T47D (cell line): ENCODE results near the gene CDKN2AIPNL.

Experiments used
- DNase-seq, 2 experiments: peaks; one replicate each; pipeline versions ENCODE4 v3.0.0 to v3.0.0-alpha.2; 2011 to 2012; ENCODE audit warnings: low read depth in 1 of 2, low spot score in 1 of 2
- JUND ChIP-seq: IDR thresholded peaks from 2 replicates; pipeline ENCODE4 v1.6.1; 2012; ENCODE audit warnings: low read depth
- in situ Hi-C: cut with HindIII; loops from 2 replicates; pipeline ENCODE4 v1.10.0; 2016; ENCODE audit warnings: low sequenced_read_pairs, low pct_unique_long_range_greater_than_20kb

The CDKN2AIPNL gene, protein sequence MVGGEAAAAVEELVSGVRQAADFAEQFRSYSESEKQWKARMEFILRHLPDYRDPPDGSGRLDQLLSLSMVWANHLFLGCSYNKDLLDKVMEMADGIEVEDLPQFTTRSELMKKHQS

DNA sequence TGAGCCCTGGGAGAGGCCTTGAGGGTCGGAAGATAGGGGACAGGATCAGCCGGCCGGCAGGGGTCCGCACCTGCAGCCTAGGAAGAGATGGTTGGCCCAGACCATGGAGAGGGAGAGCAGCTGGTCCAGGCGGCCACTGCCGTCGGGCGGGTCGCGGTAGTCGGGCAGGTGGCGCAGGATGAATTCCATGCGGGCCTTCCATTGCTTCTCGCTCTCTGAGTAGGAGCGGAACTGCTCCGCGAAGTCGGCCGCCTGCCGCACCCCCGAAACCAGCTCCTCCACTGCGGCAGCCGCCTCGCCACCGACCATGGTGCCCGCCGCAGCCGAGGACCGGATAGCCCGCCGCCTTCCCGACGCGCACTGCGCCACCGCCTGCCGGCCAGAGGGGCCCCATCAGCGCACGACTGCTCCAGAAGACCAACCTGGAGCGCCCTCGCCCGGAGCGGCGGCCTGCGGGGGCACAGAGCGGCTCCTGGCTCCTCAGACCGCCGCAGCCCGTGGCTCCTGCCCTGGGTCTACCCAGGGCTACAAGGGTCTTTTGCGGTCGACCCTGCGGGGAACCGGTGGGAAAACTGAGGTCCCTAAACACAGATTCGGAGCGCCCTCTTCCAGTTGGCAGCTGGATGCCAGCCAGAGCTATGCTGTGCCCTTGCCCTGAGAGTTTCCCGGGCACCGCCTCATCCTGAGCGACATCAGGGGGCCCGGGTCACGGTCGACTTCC is at the start of gene CDKN2AIPNL:
Gene CDKN2AIPNL, minus strand, starts transcription at position 336 of the 721 bp plus-strand sequence. Its CDS starts 27 bp downstream, at position 309.
- DNase-seq, result peak; percentile 87 to 89
- in situ Hi-C loops, result no loop called here
- no peak for TF ChIP-seq JUND

DNA sequence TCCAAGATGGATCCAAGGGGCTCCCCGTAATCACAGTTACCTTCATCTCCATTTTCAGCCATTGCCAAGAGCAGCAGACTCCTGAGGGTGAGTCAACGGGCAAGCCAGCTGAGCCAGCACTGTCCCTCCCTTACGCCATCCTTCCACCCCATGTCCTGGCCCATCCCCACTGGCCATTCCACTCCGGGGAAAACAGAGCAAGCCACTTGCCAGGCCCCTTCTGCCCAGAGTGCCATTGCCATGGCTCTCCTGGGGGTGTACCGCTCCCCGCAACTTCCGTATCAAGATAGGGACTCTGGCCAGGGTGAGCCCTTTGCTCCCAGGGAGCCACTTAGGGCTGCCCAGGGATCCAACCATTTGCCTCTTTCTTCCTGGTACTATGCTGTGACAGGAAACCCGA is 48.9 kb upstream of the CDKN2AIPNL start:
- in situ Hi-C loops, result no loop called here
- no peak for TF ChIP-seq JUND
- no peak for DNase-seq

DNA sequence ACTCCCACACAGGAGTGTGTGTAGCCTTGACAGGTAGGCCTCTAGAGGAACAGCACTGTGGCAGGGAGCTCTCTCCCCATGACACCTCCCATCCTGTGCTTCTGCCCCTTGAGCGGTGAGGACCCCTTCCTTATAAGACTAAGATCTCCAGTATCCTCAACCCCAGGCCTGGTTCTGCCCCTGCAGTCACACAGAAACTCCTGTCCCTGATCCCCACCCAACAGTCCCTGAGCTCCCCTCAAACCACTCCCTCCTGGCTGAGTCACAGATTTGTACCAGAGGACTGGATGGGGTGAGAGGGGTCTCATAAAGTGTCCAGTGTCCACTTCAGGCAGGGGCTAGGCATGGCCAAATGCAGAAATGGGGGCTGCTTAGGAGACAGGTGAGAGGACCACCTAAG is 47.8 kb upstream of the CDKN2AIPNL start:
- in situ Hi-C loops, result no loop called here
- TF ChIP-seq JUND, result no peak

DNA sequence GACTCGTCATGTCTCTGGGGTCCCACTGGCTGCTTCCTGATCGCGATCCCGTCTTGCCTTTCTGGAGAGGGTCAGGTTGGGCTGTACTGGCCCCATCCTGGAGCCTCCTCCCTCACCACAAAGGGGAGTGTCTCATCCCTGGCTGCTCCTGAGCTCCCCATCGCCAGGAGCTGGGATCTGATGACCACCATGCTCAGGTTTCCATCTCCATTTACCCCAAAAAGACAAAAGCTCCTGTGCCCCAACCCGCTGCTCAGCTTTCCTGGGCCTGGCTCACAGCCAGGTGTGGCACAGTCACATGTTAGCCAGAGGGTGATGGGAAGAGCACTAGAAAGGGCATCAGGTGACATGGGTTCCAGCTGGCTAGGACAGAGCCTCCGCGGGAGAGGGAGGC is 47.3 kb upstream of the CDKN2AIPNL start:
- DNase-seq, result no peak
- in situ Hi-C loops, result no loop called here
- no peak for TF ChIP-seq JUND

More for the DNA sequence above, 47.8 kb upstream of the CDKN2AIPNL start:
- DNase-seq, result no peak

DNA sequence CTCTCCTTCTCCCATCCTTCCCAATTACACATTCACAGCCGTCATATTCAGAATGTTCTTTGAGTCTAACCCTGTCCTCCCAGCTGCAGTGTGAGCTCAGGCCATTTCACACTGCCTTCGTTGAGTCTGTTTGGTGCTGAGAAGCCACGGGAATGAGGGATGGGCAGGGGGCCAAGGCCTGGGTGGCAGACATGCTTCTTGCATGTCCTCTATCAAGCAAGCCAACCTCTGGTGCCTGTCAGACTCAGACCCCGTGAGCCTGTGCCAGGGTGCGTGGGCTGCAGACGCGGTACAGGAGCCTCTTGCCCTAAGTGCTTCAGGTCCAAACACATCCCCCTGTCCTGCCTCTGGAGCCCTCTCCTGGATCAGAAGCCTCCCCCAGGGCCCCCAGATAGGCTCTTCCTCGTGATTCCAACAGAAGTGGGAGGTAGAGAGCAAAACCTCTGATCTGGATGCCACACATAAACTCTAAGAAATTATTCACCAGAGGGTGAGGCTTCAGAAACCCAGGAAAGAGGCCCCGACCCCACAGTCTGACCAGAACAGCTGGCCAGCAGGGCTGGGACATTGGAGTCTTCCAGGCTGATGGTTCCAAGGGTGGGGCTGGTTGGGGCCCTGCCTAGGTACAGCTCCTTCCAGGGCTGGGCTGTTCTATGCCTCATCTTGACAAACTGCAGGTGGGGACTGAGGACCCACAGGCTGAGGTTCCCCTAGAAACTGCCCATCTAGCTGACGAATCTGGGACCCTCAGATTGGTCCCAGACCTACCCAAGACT is 46.7 kb upstream of the CDKN2AIPNL start:
- no peak for DNase-seq
- no peak for TF ChIP-seq JUND

DNA sequence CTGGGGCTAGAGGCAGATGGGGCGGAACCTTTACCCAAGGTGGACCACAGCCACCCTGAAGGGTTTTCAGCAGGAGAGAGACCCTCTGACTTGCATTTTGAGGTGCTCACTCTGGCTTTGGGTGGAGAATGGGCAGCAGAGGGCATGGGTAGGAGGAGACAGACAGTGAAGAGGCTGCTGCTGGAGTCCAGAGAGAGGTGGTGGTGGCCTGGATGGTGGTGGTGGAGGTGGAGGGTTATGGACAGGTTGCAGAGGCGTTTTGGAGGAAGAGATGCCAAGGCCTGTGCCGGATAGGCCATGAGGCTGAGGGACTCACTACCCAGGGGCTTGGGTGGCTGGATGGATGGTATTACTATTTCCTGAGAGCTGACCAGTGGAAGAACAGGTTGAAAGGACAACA is 46.1 kb upstream of the CDKN2AIPNL start:
- in situ Hi-C loops, result no loop called here
- TF ChIP-seq JUND, result no peak

More for the DNA sequence above, 46.7 kb upstream of the CDKN2AIPNL start:
- in situ Hi-C loops, result no loop called here

DNA sequence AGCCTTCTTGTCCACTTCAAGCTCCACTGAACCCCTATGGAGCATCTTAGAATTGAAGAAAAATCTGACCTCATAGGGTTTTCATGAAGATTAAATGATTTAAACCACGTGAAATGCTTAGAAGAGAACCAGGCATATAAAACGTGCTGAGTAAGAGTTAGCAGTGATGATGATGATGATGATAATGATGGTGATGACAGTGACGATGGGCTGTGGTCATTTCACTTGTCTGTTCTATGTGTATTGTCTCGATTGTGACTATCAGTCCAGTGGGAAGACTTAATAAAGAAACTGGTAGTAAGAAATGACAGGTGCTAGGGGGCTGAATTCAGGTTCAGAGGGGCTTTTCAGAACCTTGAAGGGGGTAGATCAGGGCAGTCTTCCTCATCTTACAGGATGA is 45.1 kb upstream of the CDKN2AIPNL start:
- TF ChIP-seq JUND, result no peak
- no peak for DNase-seq
- in situ Hi-C loops, result no loop called here

More for the DNA sequence above, 46.1 kb upstream of the CDKN2AIPNL start:
- DNase-seq, result no peak

DNA sequence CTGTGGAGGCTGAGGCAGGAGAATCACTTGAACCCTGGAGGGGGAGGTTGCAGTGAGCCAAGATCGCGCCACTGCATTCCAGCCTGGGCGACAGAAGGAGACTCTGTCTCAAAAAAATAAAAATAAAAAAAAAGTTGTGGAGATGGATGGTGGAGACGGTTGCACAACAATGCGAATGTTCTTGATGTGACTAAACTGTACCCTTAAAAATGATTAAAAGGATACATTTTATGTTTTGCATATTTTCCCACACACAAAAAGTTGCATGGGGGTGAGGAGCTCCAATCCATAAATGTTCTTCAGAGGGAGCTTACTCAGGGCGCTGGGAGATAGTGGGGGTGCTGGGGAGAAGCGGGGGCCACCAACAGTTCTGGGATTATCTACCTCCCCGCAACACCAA is 43.8 kb upstream of the CDKN2AIPNL start:
- no peak for DNase-seq

DNA sequence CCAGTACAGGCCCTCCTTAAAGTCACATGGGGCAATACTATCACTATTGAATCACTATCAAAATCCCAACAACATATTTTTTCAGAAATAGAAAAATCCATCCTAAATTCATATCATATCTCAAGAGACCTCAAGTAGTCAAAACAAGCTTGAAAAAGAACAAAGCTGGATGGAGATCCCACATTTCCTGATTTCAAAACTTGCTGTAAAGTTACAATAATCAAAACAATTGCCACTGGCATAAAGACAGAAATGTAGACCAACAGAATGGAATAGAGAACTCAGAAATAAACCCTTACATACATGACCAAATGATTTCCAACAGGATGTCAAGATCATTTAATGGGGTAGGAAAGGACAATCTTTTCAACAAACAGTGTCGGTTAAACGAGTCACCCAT is 41.3 kb upstream of the CDKN2AIPNL start:
- no peak for DNase-seq
- no peak for TF ChIP-seq JUND
- in situ Hi-C loops, result no loop called here

More for the DNA sequence above, 43.8 kb upstream of the CDKN2AIPNL start:
- no peak for TF ChIP-seq JUND
- in situ Hi-C loops, result no loop called here

DNA sequence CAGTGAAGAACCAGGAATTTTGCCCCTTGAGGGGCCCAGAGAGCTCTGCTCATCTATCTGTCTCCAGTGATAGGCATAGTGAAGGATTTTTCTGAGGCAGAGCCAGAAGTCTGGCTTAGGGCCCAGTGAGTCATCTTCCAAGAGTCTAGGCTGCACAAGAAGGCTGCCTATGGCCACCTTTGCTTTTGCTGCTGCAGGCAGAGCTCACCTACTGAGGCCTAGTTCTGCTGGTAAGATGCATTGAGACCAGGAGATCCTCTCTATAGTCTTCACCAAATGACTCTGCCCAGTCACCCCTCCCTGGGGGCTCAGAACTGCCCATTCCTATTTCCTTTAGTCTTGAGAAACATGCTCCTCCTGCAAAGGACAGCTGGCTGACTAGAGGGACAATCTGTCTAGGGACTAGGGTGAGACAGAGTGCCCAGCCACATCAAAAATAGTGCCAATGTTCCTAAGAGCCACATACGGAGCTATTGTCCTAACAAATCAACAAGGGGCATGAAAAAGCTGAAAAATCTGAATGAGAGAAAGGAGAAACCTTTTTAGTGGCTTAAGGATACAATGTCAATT is 40.3 kb upstream of the CDKN2AIPNL start:
- in situ Hi-C loops, result no loop called here
- DNase-seq, result peak; percentile 48 to 57
- TF ChIP-seq JUND, result no peak

DNA sequence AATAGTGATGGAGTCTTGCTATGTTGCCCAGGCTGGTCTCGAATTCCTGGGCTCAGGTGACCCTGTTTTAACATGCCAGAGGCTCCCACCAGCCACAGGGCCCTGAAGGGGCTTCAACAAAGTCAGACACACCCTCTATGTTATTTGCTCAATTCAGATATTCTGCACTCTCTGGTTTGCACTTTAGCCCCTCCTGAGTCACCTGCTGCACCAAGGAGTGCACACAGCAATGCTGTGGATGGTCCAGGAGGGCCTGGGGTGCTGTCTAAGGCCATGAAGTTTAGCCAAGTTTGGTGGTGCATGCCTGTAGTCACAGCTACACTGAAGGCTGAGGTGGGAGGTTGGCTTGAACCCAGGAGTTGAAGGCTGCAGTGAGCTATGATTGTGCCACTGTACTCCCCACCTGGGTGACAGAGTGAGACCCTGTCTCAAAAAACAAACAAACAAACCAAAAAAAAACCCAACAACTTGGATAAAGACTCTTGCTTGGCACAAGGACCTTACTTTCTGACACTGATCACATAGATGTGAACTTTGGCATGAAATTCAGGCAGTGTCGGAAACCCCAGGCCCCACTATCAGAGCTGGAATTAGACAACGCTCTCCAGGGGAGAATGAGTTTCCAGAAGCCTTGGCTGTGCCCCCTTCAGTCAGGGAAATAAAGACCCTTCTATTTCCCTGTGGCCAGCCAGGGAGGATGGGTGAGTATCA is 39.7 kb upstream of the CDKN2AIPNL start:
- no peak for TF ChIP-seq JUND
- in situ Hi-C loops, result no loop called here
- DNase-seq, result no peak

DNA sequence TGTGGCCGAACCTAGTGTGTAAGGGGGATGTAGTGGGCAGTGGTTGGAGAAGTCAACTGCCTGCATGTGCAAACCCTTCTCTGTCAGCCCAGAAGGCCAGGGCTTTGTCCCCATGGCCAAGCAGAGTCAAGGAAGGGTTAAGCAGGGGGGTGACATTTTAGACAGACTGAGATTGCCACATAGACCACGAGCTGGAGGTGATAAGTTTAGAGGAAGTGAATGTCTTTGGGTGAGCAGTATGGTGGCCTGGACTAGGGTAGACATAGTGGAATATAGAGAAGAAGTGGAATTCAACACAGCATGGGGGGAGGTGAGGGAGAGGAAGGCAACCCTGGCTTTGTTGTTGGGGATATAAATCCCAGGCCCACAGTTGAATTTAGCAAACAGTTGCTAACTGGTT is 38.7 kb upstream of the CDKN2AIPNL start:
- no peak for DNase-seq
- in situ Hi-C loops, result no loop called here
- no peak for TF ChIP-seq JUND
